ENCODE data around the gene NTM.

DNA sequence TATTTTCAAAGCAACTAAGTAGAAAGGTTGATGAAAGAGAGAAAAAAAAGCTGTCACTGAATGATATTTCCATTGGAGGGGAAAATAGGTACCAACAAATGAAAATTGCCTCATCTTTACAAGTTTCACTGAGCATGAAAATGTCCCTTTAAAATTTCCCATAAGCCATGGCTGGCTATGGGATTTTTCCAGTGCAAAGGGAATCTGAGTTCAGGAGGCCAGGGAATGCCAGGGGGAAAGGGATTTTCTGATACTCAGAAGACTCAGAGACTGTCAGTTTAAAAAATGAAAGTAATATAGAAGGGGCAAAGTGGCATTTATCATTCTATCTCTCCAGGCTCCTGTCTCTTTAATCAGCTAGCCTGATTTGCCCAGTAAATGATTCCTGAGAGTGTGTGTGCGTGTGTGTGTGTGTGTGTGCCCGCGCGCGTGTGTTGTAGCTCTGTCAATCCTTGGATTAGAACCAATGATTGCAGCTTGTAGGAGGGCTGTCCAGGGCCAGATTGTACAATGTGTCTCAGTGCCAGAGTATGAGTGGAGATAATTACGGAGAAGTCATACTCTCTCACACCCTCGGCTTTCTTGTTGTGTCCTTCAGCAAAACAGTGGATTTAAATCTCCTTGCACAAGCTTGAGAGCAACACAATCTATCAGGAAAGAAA, at the start of gene NTM:
- TF ChIP-seq, protein P1, sequence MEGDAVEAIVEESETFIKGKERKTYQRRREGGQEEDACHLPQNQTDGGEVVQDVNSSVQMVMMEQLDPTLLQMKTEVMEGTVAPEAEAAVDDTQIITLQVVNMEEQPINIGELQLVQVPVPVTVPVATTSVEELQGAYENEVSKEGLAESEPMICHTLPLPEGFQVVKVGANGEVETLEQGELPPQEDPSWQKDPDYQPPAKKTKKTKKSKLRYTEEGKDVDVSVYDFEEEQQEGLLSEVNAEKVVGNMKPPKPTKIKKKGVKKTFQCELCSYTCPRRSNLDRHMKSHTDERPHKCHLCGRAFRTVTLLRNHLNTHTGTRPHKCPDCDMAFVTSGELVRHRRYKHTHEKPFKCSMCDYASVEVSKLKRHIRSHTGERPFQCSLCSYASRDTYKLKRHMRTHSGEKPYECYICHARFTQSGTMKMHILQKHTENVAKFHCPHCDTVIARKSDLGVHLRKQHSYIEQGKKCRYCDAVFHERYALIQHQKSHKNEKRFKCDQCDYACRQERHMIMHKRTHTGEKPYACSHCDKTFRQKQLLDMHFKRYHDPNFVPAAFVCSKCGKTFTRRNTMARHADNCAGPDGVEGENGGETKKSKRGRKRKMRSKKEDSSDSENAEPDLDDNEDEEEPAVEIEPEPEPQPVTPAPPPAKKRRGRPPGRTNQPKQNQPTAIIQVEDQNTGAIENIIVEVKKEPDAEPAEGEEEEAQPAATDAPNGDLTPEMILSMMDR (IDR thresholded peaks at IDR 0.05), result no peak
- TF ChIP-seq POLR2A (IDR thresholded peaks at IDR 0.05), result no peak
- TF ChIP-seq POLR2AphosphoS5 (IDR thresholded peaks at IDR 0.05), result no peak
- no peak for TF ChIP-seq EP300 (IDR thresholded peaks at IDR 0.05; ENCODE audit: low read depth)

All from transverse colon (tissue), 4 donors.